Activated B cell treated with CpG ODN at 0.5 μM for 24 hours (primary cell): ENCODE measurements around the gene YBX2. TPM values are rescaled to one million over a fixed set of nuclear protein-coding genes. Genes with fewer than 3 reads are reported as not detected.
"Not testable (repeated sequence)": the region's sequence is repeated elsewhere in the genome, so short reads cannot be mapped to it uniquely, and the experiment has no call there.

Source experiments
- ATAC-seq: fragments of 200-7000 bp; cut with Tn5 transposase; one replicate; pipeline ENCODE4 v1.10.0; 2021; ENCODE audit warnings: low read depth, mild to moderate bottlenecking, moderate library complexity
- CTCF ChIA-PET: fragments of 350-600 bp; sonication (Branson Sonifier 250); formaldehyde crosslinking; loops from one replicate; lab custom pipeline; 2021; ENCODE audit warnings: antibody characterized with exemption; lab: Charles Lee
- POLR2A ChIA-PET: fragments of 350-600 bp; sonication (Branson Sonifier 250); formaldehyde crosslinking; loops from one replicate; lab custom pipeline; 2021; ENCODE audit warnings: antibody characterized with exemption; lab: Charles Lee
- DNase-seq: peaks from one replicate; pipeline ENCODE4 v3.0.0; 2022
- H3K27ac Mint-ChIP-seq: one replicate; pipeline ENCODE4 v1.8.0; 2020; ENCODE audit warnings: mixed read lengths
- H3K27me3 Mint-ChIP-seq: one replicate; pipeline ENCODE4 v1.8.0; 2021; ENCODE audit warnings: mixed read lengths
- H3K36me3 Mint-ChIP-seq: one replicate; pipeline ENCODE4 v1.8.0; 2021; ENCODE audit warnings: low read depth, mixed read lengths
- H3K4me1 Mint-ChIP-seq: one replicate; pipeline ENCODE4 v1.8.0; 2021; ENCODE audit warnings: mixed read lengths
- H3K4me3 Mint-ChIP-seq: one replicate; pipeline ENCODE4 v1.8.0; 2020; ENCODE audit warnings: mild to moderate bottlenecking, mixed read lengths
- H3K9me3 Mint-ChIP-seq: one replicate; pipeline ENCODE4 v1.8.0; 2020; ENCODE audit warnings: mixed read lengths
- intact Hi-C: fragments of 100-400 bp; cut with micrococcal nuclease; formaldehyde crosslinking; loops from one replicate; pipeline ENCODE4 v1.15.1; 2024
- total RNA-seq: library from RNA; stranded (reverse); gene quantifications from 2 replicates; pipeline ENCODE4 v1.2.3, GENCODE V29; 2022
- TF ChIP-seq, protein P1 (sequence below): fragments of 200-600 bp; IDR thresholded peaks from one replicate; pipeline ENCODE4 v1.8.0; 2022; ENCODE audit warnings: antibody characterized with exemption, mild to moderate bottlenecking

The YBX2 gene
- total RNA-seq: 0.16 TPM in 1 of 2 replicates, not detected in the other

DNA sequence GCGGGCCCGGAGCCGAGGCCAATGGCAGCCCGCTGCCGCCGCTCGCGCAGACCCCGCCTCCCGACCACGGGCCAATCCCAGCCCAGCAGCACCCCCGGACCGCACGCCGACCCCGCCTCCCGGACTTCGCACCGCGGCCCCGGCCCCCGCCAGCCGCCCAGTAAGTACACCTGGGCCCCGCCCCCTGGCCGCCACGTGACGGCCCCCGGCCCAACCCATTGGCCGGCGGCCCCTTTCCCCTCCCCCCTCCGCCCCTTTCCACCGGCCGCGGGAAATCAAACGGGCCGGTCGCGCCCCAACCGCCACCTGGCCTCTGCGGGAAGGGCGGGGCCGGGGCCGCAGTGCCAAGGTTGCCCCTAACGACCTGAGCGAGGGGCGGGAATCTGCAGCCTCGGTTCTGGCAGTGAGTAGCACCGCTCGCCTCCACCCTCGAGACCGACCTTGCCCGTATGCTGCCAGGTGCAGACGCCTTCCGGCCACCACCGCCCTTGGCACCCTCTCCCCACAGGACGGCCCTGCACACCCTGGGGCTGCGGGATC, at the start of gene YBX2:
Gene YBX2 (minus strand): TSS at position 26 of the 540 bp plus-strand sequence. CDS start 139 bp downstream, outside the sequence.
- H3K27me3 Mint-ChIP-seq: peaks cover 25% of the 10 kb centered on the region
- POLR2A ChIA-PET: no interaction called here
- H3K9me3 Mint-ChIP-seq: no peaks in the 10 kb centered on the region
- TF ChIP-seq, protein P1, sequence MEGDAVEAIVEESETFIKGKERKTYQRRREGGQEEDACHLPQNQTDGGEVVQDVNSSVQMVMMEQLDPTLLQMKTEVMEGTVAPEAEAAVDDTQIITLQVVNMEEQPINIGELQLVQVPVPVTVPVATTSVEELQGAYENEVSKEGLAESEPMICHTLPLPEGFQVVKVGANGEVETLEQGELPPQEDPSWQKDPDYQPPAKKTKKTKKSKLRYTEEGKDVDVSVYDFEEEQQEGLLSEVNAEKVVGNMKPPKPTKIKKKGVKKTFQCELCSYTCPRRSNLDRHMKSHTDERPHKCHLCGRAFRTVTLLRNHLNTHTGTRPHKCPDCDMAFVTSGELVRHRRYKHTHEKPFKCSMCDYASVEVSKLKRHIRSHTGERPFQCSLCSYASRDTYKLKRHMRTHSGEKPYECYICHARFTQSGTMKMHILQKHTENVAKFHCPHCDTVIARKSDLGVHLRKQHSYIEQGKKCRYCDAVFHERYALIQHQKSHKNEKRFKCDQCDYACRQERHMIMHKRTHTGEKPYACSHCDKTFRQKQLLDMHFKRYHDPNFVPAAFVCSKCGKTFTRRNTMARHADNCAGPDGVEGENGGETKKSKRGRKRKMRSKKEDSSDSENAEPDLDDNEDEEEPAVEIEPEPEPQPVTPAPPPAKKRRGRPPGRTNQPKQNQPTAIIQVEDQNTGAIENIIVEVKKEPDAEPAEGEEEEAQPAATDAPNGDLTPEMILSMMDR: no peak
- intact Hi-C loops: loop anchor here (5.0 kb wide), 1 partner anchor 32 kb away; the partner anchor contains the start of gene CLDN7
- no peak within 1 kb of the TSS for H3K27ac Mint-ChIP-seq
- H3K36me3 Mint-ChIP-seq: no peaks in the 10 kb centered on the region
- CTCF ChIA-PET: no interaction called here
- H3K4me3 Mint-ChIP-seq: peak within 1 kb of the TSS; percentile 70
- peaks cover 24% of the 10 kb centered on the region for H3K4me1 Mint-ChIP-seq
- ATAC-seq (peak; percentile 76), DNase-seq (peak; percentile 64)

DNA sequence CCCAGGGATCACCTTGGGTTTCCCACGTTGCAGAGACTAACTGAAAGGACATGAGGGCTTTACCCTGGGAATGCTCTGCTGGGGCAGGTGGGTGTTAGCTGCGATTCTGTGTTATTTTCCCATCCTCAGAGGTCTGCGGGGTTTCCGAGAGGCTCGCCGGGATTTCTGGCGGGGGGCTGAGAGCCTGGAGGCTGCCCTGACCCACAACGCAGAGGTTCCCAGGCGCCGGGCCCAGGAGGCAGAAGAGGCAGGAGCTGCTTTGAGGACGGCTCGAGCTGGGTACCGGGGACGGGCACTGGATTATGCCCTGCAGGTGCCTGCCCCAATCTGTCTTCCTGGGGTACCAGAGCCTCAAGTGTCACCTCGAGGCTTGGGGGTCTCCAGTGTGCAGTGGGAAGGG, 48.8 kb upstream of the YBX2 start:
- Mint-ChIP-seq H3K27me3 (no peaks in the 10 kb centered on the region), H3K36me3 (peaks cover 63% of the 10 kb centered on the region), H3K4me1 (peaks cover 7% of the 10 kb centered on the region), H3K27ac (peak overlapping the region; percentile 72), H3K9me3 (no peaks in the 10 kb centered on the region), H3K4me3 (no peak overlapping the region)
- POLR2A ChIA-PET: interaction anchor here (0.5 to 1.4 kb wide), 2 partner anchors 14 to 141 kb away, joined by 3 to 4 read pairs; partner anchors contain the start of genes NEURL4 and POLR2A
- CTCF ChIA-PET: interaction anchor here (1.1 to 3.9 kb wide), 2 partner anchors 14 to 297 kb away, joined by 4 to 19 read pairs; partner anchors contain the start of gene NEURL4
- intact Hi-C loops: no loop called here
- DNase-seq: no peak
- ATAC-seq: no peak
- TF ChIP-seq, protein P1: no peak

DNA sequence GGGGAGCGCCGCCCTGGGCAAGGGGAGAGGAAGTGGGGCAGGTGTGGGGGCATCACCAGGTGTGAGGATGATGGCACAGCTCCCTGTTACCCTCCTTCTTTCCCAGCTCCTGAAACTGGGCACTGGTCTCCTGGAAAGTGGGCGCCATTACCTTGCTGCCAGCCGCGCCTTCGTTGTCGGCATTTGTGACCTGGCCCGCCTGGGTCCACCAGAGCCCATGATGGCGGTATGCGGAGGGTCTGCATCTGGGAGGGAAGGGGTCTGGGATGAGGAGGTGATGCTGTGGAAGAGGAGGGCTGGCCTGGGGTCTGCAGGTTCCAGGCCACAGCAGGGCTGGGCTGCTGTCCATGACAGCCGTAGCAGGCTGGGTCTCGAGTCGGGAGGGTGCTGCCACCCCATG, 47.4 kb upstream of the YBX2 start:
- intact Hi-C loops: no loop called here
- ChIA-PET CTCF (no interaction called here), POLR2A (no interaction called here)
- TF ChIP-seq, protein P1: no peak
- Mint-ChIP-seq H3K36me3 (peaks cover 60% of the 10 kb centered on the region), H3K27ac (peak overlapping the region; percentile 25), H3K4me1 (peaks cover 19% of the 10 kb centered on the region), H3K4me3 (no peak overlapping the region), H3K9me3 (no peaks in the 10 kb centered on the region), H3K27me3 (no peaks in the 10 kb centered on the region)
- ATAC-seq (no peak), DNase-seq (no peak)

DNA sequence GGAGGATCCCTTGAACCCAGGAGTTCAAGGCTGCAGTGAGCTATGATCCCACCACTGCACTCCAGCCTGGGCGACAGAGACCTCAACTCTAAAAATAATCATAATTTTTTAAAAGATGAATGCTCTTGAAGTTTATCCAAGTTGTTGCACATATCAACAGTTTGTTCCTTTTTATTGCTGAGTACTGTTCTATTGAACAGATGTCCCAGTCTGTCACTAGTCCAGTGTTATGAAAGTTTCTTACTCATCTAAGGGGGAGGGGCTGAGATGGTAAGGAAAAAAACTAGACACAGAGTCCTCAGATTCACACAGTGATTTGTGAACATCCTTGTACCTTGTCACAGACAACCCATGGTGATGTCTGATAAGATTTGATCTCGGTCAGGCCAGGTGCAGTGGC, 45.7 kb upstream of the YBX2 start:
- Mint-ChIP-seq H3K27ac (no peak overlapping the region), H3K9me3 (no peaks in the 10 kb centered on the region), H3K36me3 (peaks cover 54% of the 10 kb centered on the region), H3K4me3 (no peak overlapping the region), H3K27me3 (no peaks in the 10 kb centered on the region), H3K4me1 (peaks cover 31% of the 10 kb centered on the region)
- intact Hi-C loops: no loop called here
- ATAC-seq (no peak), DNase-seq (no peak)
- TF ChIP-seq, protein P1: no peak
- ChIA-PET CTCF (interaction anchor here (3.8 kb wide), 1 partner anchor 11 kb away, joined by 13 read pairs; no protein-coding TSS in a partner anchor), POLR2A (no interaction called here)

DNA sequence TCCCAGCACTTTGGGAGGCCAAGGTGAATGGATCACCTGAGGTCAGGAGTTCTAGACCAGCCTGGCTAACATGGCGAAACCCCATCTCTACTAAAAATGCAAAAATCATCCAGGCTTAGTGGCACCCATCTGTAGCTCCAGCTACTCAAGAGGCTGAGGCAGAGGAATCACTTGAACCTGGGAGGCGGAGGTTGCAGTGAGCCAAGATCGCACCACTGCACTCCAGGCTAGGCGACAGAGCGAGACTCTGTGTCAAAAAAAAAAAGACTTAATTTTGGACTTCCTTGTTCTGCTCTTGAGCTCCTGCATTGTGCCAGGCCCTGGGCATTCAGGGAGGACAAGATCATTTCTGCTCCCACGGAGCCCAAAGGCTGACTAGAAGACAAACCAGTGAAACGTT, 43.2 kb upstream of the YBX2 start:
- not testable (repeated sequence) for DNase-seq, H3K27me3 Mint-ChIP-seq, H3K9me3 Mint-ChIP-seq
- POLR2A ChIA-PET: interaction anchor here (0.7 to 3.4 kb wide), 21 partner anchors 8 to 349 kb away, joined by 3 to 48 read pairs (median 10); partner anchors contain the start of genes CD68, DVL2, GABARAP and GPS2
- CTCF ChIA-PET: interaction anchor here (0.5 to 3.8 kb wide), 11 partner anchors 8 to 652 kb away, joined by 3 to 21 read pairs (median 6); no protein-coding TSS in a partner anchor
- intact Hi-C loops: loop anchor here (1.0 kb wide), 1 partner anchor 8 kb away; the partner anchor contains the start of gene NEURL4
- Mint-ChIP-seq H3K4me3 (peak overlapping the region; percentile 85), H3K4me1 (peaks cover 43% of the 10 kb centered on the region), H3K36me3 (peaks cover 35% of the 10 kb centered on the region), H3K27ac (peak overlapping the region; percentile 98)
- peak; percentile 22 for ATAC-seq
